Mammary epithelial cell (primary cell): ENCODE measurements around the gene ERC1.

ENCODE experiments used
- CTCF ChIP-seq, 2 donors: IDR thresholded peaks in 1 of 2; conservative IDR thresholded peaks in 1 of 2; 2 replicates each; pipeline ENCODE4 v1.5.1; 2011 to 2012; ENCODE audit warnings: inconsistent platforms in 2 of 2, low read length in 2 of 2, mild to moderate bottlenecking in 2 of 2, control low read depth in 1 of 2, low read depth in 1 of 2; ENCODE audit not compliant: insufficient read depth in 1 of 2; ENCODE audit errors: extremely low read depth in 1 of 2
- EZH2 ChIP-seq: IDR thresholded peaks from 2 replicates; pipeline ENCODE4 v1.6.1; 2012; ENCODE audit warnings: low read length, inconsistent platforms, borderline replicate concordance

DNA sequence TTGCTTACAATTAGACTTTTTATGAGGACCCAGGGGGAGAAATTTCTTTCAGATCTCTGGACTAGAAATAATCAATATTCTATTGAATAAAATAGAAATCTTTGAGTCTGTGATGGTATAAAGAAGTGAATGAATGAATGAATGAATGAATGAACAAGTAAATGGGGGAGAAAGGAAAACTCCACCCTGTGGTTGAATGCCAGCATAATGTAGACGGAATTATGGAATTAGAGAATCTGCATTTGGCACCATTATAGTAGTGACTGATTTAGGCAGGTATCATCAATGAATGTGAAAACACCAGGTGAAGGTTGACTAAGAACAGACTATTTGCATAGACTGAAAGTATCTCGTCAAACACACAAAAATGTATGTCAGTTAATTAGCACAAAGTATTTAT is 468.3 kb downstream of the ERC1 start:
- TF ChIP-seq CTCF (conservative IDR thresholded peaks at IDR 0.05 in 1 of 2, IDR thresholded peaks at IDR 0.05 in 1 of 2; ENCODE audit: extremely low read depth in 1 of 2, insufficient read depth in 1 of 2, low read depth in 1 of 2, low read length in 2 of 2) = no peak
- no peak for TF ChIP-seq EZH2
